A673 (cell line): ENCODE measurements around the gene KRT6C. TPM values are rescaled to one million over a fixed set of nuclear protein-coding genes. Genes with fewer than 3 reads are reported as not detected.

Experiments
- BruUV-seq: library from RNA; stranded (reverse); fragments of 400-500 nt; replicated peaks from 2 replicates; lab custom pipeline; 2021; lab: Mats Ljungman, UMichigan
- CTCF ChIA-PET: fragments of 300-600 bp; sonication (Branson Sonifier 250); formaldehyde crosslinking; loops from one replicate; lab custom pipeline; 2022; ENCODE audit warnings: antibody characterized with exemption; lab: Charles Lee
- POLR2A ChIA-PET: fragments of 300-600 bp; sonication (Branson Sonifier 250); formaldehyde crosslinking; loops from one replicate; lab custom pipeline; 2022; ENCODE audit warnings: antibody characterized with exemption; ENCODE audit not compliant: low non-redundant PET; lab: Charles Lee
- DNase-seq: peaks from one replicate; pipeline ENCODE4 v3.0.0-alpha.2; 2015; ENCODE audit warnings: low spot score
- H3K27ac ChIP-seq: fragments of 200-600 bp; sonication (generic); 2 replicates; pipeline ENCODE4 v1.5.1; 2016; ENCODE audit warnings: mixed run types, low read depth, mild to moderate bottlenecking, mixed read lengths, antibody characterized with exemption, low read length; ENCODE audit not compliant: poor library complexity, severe bottlenecking
- H3K27me3 ChIP-seq: fragments of 200-600 bp; sonication (generic); replicated peaks from 2 replicates; pipeline ENCODE4 v1.6.1; 2017; ENCODE audit warnings: mixed run types, low read depth, mild to moderate bottlenecking, mixed read lengths, antibody characterized with exemption, low read length; ENCODE audit not compliant: insufficient read depth, poor library complexity
- H3K36me3 ChIP-seq: fragments of 200-600 bp; sonication (generic); 2 replicates; pipeline ENCODE4 v1.6.1; 2016; ENCODE audit warnings: mixed run types, mild to moderate bottlenecking, mixed read lengths, antibody characterized with exemption, low read length; ENCODE audit not compliant: insufficient read depth, poor library complexity, severe bottlenecking
- H3K4me1 ChIP-seq: fragments of 200-600 bp; sonication (generic); 2 replicates; pipeline ENCODE4 v1.6.1; 2017; ENCODE audit warnings: mixed run types, mild to moderate bottlenecking, mixed read lengths, antibody characterized with exemption, low read length; ENCODE audit not compliant: insufficient read depth, poor library complexity, severe bottlenecking
- H3K4me3 ChIP-seq: fragments of 200-600 bp; sonication (generic); 2 replicates; pipeline ENCODE4 v1.5.1; 2016; ENCODE audit warnings: low read depth, mixed run types, mild to moderate bottlenecking, mixed read lengths, low read length; ENCODE audit not compliant: poor library complexity, severe bottlenecking
- H3K9me3 ChIP-seq: fragments of 200-600 bp; sonication (generic); 2 replicates; pipeline ENCODE4 v1.6.1; 2016; ENCODE audit warnings: mixed run types, low read depth, mild to moderate bottlenecking, mixed read lengths, antibody characterized with exemption, low read length; ENCODE audit not compliant: poor library complexity, severe bottlenecking
- EZH2 ChIP-seq: fragments of 200-600 bp; sonication (generic); IDR thresholded peaks from 2 replicates; pipeline ENCODE4 v1.6.1; 2017; ENCODE audit warnings: borderline replicate concordance, low read depth, mild to moderate bottlenecking, mixed read lengths, antibody characterized with exemption, low read length; ENCODE audit not compliant: poor library complexity, severe bottlenecking
- intact Hi-C: fragments of 100-400 bp; cut with micrococcal nuclease; formaldehyde crosslinking; loops from one replicate; pipeline ENCODE4 v1.10.0; 2022; ENCODE audit not compliant: unreplicated experiment
- total RNA-seq: library from RNA; stranded (reverse); gene quantifications from 2 replicates; pipeline ENCODE4 v1.2.3, GENCODE V29; 2021
- TF ChIP-seq, protein P1 (sequence below): fragments of 300-800, 200-600 bp; sonication (generic); conservative IDR thresholded peaks from 2 replicates; pipeline ENCODE4 v1.5.1; 2017; ENCODE audit warnings: low read depth, mild to moderate bottlenecking, antibody characterized with exemption, low read length, moderate library complexity, mixed read lengths

The KRT6C gene
- total RNA-seq, 1 experiment from 2014 or later: not detected

DNA sequence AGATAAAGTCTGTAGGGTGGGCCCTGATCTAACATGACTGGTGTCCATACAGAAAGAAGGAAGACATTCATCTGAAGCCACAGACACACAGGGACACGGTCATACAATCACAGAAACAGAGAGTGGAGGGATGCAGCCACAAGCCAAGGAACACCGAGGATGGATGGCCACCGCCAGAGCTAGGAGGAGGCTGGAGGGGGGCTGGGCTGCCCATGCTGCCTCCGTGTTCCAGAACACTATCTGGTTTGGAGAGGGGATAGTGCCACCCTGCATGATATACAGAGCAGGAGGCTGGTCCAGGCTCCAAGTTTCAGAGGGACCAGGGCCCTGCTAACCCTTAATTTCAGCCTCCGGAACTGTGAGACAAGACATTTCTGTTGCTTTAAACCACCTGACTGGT, 48.1 kb downstream of the KRT6C start:
- H3K36me3 ChIP-seq: no peaks in the 10 kb centered on the region
- BruUV-seq: no TSS peak
- H3K9me3 ChIP-seq: no peaks in the 10 kb centered on the region
- no peak for DNase-seq
- no peak for TF ChIP-seq EZH2
- TF ChIP-seq, protein P1, sequence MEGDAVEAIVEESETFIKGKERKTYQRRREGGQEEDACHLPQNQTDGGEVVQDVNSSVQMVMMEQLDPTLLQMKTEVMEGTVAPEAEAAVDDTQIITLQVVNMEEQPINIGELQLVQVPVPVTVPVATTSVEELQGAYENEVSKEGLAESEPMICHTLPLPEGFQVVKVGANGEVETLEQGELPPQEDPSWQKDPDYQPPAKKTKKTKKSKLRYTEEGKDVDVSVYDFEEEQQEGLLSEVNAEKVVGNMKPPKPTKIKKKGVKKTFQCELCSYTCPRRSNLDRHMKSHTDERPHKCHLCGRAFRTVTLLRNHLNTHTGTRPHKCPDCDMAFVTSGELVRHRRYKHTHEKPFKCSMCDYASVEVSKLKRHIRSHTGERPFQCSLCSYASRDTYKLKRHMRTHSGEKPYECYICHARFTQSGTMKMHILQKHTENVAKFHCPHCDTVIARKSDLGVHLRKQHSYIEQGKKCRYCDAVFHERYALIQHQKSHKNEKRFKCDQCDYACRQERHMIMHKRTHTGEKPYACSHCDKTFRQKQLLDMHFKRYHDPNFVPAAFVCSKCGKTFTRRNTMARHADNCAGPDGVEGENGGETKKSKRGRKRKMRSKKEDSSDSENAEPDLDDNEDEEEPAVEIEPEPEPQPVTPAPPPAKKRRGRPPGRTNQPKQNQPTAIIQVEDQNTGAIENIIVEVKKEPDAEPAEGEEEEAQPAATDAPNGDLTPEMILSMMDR: no peak
- intact Hi-C loops: no loop called here
- CTCF ChIA-PET: no interaction called here
- peaks cover 26% of the 10 kb centered on the region for H3K27me3 ChIP-seq
- no peak overlapping the region for H3K4me3 ChIP-seq
- POLR2A ChIA-PET: no interaction called here
- no peaks in the 10 kb centered on the region for H3K4me1 ChIP-seq
- H3K27ac ChIP-seq: no peak overlapping the region

- ChIA-PET CTCF (no interaction called here), POLR2A (no interaction called here)
- Histone ChIP-seq H3K36me3 (no peaks in the 10 kb centered on the region), H3K4me1 (no peaks in the 10 kb centered on the region), H3K27ac (no peak overlapping the region), H3K27me3 (peaks cover 11% of the 10 kb centered on the region), H3K9me3 (no peaks in the 10 kb centered on the region), H3K4me3 (no peak overlapping the region)
- no peak for DNase-seq
- TF ChIP-seq EZH2: no peak
- TF ChIP-seq, protein P1: no peak
- BruUV-seq: no TSS peak
- intact Hi-C loops: no loop called here
Observed at GRCh38 chr12:52423661-52424500, 49.7 kb downstream of the KRT6C start.

- BruUV-seq: no TSS peak
- CTCF ChIA-PET: no interaction called here
Observed at GRCh38 chr12:52423035-52423434, 50.6 kb downstream of the KRT6C start.

More at GRCh38 chr12:52423035-52423434, 50.6 kb downstream of the KRT6C start:
- Histone ChIP-seq H3K4me3 (no peak overlapping the region), H3K36me3 (no peaks in the 10 kb centered on the region), H3K9me3 (no peaks in the 10 kb centered on the region), H3K27ac (no peak overlapping the region), H3K27me3 (peaks cover 10% of the 10 kb centered on the region), H3K4me1 (no peaks in the 10 kb centered on the region)
- POLR2A ChIA-PET: no interaction called here
- intact Hi-C loops: no loop called here
- TF ChIP-seq, protein P1: no peak
- TF ChIP-seq EZH2: no peak
- DNase-seq: no peak
